Measurements from ENCODE around the gene DNPH1. TPM values are rescaled to one million over a fixed set of nuclear protein-coding genes. Genes with fewer than 3 reads are reported as not detected.
A peak's percentile ranks its signal among the peaks of the same experiment; 100 is the strongest.

The DNPH1 gene
- total and polyA plus RNA-seq, 3 donors from 2014 or later, result 19.3 to 21.8 (median 21.8) TPM

DNA sequence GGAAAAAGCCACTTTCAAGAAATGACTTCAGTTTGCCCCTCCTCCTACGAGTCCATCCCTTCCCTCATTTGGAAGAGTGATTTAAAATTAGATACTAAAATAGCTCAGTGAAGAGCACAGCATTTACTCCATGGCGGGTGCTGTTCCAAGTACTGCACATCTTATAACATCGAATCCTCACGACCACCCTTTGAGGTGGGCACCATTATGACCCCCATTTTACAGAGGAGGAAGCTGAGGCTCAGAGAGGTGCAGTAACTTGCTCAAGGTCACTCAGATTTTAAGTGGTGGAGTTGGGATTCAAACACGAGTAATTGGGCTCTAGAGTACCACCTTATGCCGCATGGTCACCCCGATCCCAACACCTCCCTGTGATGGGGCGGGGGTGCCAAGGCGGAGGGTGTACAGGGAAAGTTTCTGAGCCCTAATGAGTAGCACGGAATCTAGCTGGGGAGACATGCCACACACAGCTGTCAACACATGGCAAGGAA is 39.5 kb upstream of the DNPH1 start:
- Histone ChIP-seq H3K27me3 (no peaks in the 10 kb centered on the region), H3K9me3 (no peaks in the 10 kb centered on the region), H3K4me1 (peaks cover 22% of the 10 kb centered on the region), H3K36me3 (ENCODE audit: low read depth, missing control alignments) (no peaks in the 10 kb centered on the region), H3K27ac (no peak overlapping the region), H3K4me3 (no peak overlapping the region)
- DNase-seq, result no peak
- no peak for TF ChIP-seq POLR2A (IDR thresholded peaks at IDR 0.05)
- TF ChIP-seq, protein P1, sequence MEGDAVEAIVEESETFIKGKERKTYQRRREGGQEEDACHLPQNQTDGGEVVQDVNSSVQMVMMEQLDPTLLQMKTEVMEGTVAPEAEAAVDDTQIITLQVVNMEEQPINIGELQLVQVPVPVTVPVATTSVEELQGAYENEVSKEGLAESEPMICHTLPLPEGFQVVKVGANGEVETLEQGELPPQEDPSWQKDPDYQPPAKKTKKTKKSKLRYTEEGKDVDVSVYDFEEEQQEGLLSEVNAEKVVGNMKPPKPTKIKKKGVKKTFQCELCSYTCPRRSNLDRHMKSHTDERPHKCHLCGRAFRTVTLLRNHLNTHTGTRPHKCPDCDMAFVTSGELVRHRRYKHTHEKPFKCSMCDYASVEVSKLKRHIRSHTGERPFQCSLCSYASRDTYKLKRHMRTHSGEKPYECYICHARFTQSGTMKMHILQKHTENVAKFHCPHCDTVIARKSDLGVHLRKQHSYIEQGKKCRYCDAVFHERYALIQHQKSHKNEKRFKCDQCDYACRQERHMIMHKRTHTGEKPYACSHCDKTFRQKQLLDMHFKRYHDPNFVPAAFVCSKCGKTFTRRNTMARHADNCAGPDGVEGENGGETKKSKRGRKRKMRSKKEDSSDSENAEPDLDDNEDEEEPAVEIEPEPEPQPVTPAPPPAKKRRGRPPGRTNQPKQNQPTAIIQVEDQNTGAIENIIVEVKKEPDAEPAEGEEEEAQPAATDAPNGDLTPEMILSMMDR (IDR thresholded peaks at IDR 0.05), result no peak
- 60 to 75% methylated on average over 8 to 10 of the region's 10 CpGs for WGBS, 2 donors
- intact Hi-C loops (cut with DNase I; ENCODE audit: low total_unique reads), result no loop called here

DNA sequence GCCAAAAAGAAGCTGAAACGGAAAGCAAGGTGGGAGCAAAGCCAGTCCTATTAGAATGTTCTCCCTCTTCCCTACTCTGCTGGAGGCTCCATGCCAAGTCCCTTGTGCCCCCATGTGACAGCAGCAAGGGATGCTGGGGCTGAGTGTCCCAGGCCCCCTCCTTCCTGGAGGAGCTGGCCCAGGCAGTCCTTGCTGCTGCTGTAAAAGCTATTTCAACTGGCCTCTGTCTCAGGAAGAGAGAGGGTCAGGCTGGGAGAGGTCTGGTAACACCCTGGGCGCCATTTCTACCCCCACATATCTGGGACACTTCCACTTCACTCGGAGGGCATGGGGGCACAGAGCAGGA is 39.0 kb upstream of the DNPH1 start:
- Histone ChIP-seq H3K4me1 (peaks cover 22% of the 10 kb centered on the region), H3K27ac (no peak overlapping the region), H3K27me3 (no peaks in the 10 kb centered on the region), H3K36me3 (ENCODE audit: low read depth, missing control alignments) (no peaks in the 10 kb centered on the region), H3K4me3 (no peak overlapping the region), H3K9me3 (no peaks in the 10 kb centered on the region)
- DNase-seq, result peak; percentile 75
- WGBS, 2 donors, result 49 to 67% methylated on average over 3 of the region's 3 CpGs
- TF ChIP-seq, protein P1 (IDR thresholded peaks at IDR 0.05), result no peak
- no peak for TF ChIP-seq POLR2A (IDR thresholded peaks at IDR 0.05)
- intact Hi-C loops (cut with DNase I; ENCODE audit: low total_unique reads), result no loop called here

DNA sequence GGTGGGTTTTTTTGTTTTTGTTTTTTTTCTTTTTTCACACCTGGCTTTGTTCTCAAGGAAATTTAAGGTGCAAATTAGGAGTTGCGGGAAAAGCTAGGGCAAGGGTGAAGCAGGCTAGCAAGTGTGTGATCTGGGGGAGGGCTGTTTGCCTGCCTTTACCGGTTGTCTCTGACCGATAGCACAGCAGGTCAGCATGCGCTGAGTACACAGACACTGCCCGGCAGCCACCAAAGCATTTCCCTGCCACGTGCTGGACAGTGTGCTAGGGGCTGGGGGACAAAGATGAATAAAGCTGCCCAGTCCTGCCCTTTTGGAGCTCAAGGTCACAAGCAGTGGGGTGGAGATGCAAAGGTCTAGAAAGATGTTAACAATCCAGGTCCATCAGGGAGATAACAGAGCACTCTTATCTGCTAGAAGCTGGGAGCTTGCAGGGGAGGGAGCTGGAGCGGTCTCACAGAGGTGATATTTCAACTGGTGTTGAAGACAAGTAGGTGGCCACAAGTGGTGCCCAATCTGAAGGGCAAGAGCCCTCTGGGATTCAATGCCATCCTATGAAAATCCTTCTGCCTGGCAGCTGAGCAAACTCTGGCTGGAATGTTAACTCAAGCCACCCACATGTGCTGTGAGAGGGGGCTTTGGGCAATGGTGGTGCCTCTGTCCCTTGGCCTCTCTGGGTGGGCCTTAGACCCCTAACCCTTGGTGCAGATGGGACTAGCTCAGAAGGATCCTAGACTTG is 38.5 kb upstream of the DNPH1 start:
- DNase-seq, result peak; percentile 72
- Histone ChIP-seq H3K36me3 (ENCODE audit: low read depth, missing control alignments) (no peaks in the 10 kb centered on the region), H3K4me1 (peaks cover 22% of the 10 kb centered on the region), H3K27me3 (no peaks in the 10 kb centered on the region), H3K27ac (peak overlapping the region in 1 of 2 donors; percentile 8), H3K4me3 (no peak overlapping the region), H3K9me3 (no peaks in the 10 kb centered on the region)
- TF ChIP-seq, protein P1 (IDR thresholded peaks at IDR 0.05), result no peak
- TF ChIP-seq POLR2A (IDR thresholded peaks at IDR 0.05), result no peak
- 42 to 71% methylated on average over 7 of the region's 7 CpGs for WGBS, 2 donors
- intact Hi-C loops (cut with DNase I; ENCODE audit: low total_unique reads), result no loop called here

DNA sequence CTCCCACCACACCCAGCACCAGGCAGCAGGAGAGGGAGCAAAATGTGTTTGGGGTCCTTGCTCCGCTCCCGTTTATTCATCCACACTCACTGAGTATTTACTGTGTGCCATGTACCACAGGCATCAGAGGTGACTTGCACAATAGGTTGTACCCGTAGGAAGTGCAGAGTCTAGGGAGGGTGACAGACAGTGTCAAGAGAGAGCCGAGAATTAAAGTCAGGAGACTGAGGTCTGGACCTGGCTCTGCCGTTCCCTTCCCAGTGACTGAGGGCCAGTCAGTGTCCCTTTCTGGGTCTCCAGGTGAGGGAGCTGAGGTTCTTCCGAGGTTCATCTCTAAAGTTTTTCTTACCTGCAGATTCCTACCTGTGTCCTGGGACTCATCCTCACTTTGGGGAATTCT is 36.3 kb upstream of the DNPH1 start:
- intact Hi-C loops (cut with DNase I; ENCODE audit: low total_unique reads), result no loop called here
- 94 to 96% methylated on average over 6 of the region's 6 CpGs for WGBS, 2 donors

More for the DNA sequence above, 36.3 kb upstream of the DNPH1 start:
- no peak overlapping the region for H3K4me3 ChIP-seq
- no peak overlapping the region for H3K27ac ChIP-seq
- no peaks in the 10 kb centered on the region for H3K27me3 ChIP-seq
- no peaks in the 10 kb centered on the region for H3K36me3 ChIP-seq (ENCODE audit: low read depth, missing control alignments)
- peaks cover 22% of the 10 kb centered on the region for H3K4me1 ChIP-seq
- no peaks in the 10 kb centered on the region for H3K9me3 ChIP-seq
- no peak for TF ChIP-seq POLR2A (IDR thresholded peaks at IDR 0.05)
- TF ChIP-seq, protein P1 (IDR thresholded peaks at IDR 0.05), result no peak
- DNase-seq, result no peak
